ENCODE results near the gene SEMA3F.
"Not testable (repeated sequence)": the region's sequence is repeated elsewhere in the genome, so short reads cannot be mapped to it uniquely, and the experiment has no call there.

Gene SEMA3F

GRCh38 chr3:50212971-50213370 lies 57.8 kb downstream of the SEMA3F start:
- DNase-seq: no peak

- no peak for DNase-seq
Measured at GRCh38 chr3:50213373-50213772, 58.2 kb downstream of the SEMA3F start.

DNA sequence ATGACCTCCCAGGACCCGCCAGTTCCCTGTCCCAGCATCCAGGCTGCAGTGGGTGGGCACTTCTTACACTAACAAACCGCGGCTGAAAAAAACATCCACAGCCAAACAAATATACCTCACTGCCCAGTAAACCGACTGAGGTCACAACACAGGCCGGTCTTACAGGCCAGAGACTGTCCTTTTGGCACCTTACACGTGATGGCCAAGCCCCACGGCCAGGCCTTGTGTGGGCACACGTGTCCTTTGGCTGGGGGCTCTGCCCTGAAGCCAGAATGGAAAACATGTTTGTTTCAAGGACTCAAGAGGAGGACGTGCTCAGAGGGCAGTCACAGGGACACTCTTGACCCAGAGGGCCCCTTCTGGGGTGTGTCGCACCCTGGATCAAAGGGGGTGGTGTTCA lies 59.7 kb downstream of the SEMA3F start:
- DNase-seq: no peak

DNA sequence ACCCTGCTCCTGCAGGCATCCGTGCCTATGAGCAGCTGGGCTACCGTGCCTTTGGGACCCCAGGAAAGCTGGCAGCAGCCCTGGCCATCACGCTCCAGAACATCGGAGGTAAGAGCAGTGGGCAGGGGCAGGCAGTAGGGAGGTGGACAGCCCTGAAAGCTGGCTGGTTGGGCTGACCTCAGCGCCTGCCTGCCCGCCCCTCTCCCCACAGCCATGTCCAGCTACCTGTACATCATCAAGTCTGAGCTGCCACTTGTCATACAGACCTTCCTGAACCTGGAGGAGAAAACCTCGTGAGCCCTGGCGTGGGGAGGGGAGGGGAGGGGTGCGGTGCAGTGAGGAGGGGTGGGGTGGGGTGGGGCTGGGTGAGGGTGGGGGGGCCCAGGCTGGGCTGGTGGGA lies 60.4 kb downstream of the SEMA3F start:
- no peak for DNase-seq

- DNase-seq: no peak
Measured at GRCh38 chr3:50217681-50218080, 62.6 kb downstream of the SEMA3F start.

GRCh38 chr3:50218448-50218847 lies 63.3 kb downstream of the SEMA3F start:
- DNase-seq: no peak

DNA sequence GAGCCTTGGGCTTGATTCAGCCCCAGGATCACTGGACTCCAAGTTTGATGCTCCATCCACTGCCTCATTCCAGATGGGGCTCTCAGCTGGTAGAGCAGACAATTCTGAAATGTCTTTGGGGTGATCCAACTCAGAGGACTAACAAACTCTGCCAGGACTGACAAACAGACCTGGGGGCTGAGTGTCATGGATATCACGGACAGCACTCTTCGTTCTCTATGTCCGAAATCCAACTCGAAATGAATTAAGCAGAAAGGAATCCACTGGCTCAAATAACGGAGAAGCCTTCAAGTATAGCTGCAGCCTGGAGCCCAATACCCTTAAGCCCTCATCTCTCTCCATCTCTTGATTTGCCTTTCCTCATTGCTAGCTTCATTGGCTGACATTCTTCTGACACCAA lies 64.2 kb downstream of the SEMA3F start:
- DNase-seq: no peak

DNA sequence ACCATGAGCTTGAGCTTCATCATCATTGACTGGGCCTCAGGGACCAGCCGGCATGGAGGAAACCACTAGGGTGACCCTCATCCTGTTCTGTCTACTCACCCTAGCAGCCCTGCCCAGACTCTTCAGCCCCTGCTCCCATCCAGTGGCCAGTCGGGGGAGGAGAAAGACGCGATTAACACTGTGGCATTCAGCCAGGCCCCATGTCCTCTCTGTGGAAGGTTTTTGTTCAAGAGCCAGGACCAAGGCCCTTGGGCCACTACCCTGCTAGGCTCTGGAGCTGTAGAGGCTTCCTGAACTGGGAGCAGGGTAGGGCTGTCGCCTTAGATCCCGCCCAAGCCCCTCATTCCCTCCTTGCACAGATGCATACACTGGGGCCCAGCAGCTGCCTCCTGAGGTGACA lies 65.0 kb downstream of the SEMA3F start:
- DNase-seq: no peak

DNA sequence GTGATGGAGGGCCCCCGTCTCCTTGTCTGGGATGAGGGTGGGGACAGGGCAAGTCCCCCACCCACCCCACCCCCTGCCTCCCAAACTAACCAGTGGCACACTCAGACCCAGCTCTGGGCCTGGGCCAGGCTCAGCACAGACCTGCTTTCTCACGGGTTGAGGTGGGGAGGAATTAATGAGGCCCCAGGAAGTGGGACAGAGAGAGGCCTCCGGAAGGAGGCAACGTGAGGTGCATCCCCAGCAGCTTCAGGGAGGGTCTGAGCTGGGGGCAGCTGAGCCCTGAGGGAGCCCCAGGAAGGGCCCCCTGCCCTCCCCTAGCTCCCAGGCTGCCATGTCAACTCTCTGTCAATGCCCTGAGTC lies 65.9 kb downstream of the SEMA3F start:
- DNase-seq: no peak

DNA sequence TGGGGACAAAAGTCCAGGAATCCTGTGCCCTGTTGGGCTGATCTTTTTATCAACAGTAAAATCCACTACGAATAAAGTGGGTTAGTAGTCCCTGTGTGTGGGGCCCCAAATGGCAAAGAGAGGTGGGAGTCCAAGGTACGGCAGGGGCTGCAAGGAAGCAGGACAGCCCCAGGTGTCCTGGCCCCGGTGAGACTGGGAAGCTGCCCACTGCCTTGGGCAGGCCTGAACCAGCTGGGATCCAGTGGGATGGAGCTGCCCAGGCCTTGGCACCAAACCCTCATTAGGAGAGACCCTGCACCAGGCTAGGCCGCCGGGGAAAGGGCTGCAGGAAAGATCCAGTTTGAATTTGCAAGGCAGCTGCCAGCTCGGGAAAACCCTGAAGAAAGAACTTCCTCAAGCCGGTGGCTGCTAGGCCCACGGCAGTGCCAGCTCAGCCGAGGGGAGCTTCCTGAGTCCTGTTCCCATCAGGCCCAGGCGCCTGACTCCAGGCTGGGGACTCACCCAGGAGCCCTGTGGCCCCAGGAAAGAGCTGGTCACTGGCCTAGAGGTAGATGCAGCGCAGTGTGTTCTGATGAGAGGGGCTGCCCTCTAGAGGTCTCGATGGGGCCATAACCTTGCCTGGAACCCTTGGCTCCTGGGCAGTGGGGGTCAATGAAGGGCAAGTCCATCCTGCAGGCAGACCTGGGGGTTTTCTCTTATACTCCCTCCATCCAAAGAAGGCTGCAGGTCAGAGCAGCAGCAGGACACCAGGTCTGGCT lies 66.5 kb downstream of the SEMA3F start:
- no peak for DNase-seq

- DNase-seq: no peak
Measured at GRCh38 chr3:50222169-50222528, 67.0 kb downstream of the SEMA3F start.

DNA sequence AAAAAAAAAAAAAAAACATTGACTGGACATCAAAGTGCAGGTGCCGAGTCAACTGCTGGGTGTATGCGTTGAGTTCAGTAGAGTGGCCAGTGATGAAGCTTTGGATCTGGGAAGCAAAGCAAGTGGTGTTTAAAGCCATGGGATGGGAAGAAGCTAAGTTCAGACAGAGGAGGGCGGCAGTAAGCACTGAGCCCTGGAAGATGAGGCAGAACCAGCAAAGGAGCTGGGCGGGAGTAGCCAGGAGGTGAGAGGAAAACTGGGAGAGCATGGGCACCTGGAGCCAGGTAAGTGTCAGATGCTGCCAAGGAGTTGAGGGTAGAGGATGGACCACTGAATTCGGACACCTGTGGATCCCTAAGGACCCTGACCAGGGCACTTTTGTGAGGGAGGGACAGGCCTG lies 69.5 kb downstream of the SEMA3F start:
- no peak for DNase-seq

GRCh38 chr3:50226888-50227389 lies 71.8 kb downstream of the SEMA3F start:
- DNase-seq: no peak

GRCh38 chr3:50227390-50228183 lies 72.5 kb downstream of the SEMA3F start:
- DNase-seq: peak; percentile 90

- not testable (repeated sequence) for DNase-seq
Measured at GRCh38 chr3:50228184-50228763, 73.2 kb downstream of the SEMA3F start.

GRCh38 chr3:50229490-50229889 lies 74.4 kb downstream of the SEMA3F start:
- DNase-seq: no peak

DNA sequence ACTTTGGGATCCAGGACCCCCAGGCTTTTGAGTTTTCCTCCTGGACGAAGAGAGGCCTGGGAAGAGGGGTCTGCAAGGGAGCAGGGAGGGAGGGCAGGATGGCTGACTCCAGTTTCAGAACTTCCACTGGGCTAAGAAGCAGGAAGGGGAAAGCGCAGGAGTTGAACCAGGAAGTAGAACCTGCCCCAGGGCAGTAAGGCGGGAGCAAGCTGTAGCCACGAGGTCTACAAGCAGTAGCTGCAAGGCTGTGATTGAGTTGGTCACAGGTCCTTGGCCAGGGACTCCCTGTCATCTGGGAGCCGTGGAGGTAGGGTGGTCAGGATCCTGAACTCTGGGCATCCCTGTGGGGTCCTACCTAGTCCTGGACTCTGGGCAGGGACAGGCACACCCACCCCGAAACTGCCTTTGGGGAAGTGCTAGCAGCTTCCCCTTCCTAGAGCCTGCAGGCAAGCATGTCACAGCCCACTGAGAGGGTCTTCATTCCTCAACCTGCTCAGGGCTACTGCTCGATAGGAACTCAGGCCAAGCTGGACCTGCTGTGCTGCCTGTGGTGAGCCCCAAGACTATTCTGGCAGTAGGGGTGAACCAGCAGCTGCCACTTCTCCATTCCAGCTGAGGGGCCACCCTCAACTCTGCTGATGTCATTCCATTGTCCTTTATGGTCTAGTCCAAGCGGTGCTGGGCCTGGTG lies 75.1 kb downstream of the SEMA3F start:
- no peak for DNase-seq

GRCh38 chr3:50230794-50231125 lies 75.6 kb downstream of the SEMA3F start:
- no peak for DNase-seq

DNA sequence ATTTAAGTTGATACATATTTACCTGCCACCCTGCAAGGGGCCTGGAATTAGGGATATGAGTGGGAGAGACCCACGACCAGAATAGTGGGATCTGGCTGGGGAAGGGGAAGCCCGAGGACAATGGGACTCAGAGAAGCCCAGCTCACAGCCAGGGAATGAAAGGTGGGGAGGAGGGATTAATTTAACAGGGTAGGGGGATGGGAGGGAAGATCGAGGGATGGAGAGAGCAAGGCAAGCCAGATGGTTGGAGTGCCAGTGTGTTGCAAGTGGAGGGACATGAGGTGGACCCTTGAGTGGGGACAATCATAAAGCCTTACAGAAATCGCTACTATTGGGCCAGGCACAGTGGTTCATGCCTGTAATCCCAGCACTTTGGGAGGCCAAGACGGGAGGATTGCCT lies 76.5 kb downstream of the SEMA3F start:
- DNase-seq: no peak

GRCh38 chr3:50232303-50232702 lies 77.2 kb downstream of the SEMA3F start:
- DNase-seq: no peak

GRCh38 chr3:50233176-50233575 lies 78.1 kb downstream of the SEMA3F start:
- DNase-seq: no peak

- DNase-seq: peak; percentile 99
Measured at GRCh38 chr3:50235716-50236483, 80.8 kb downstream of the SEMA3F start, which contains the start of gene GNAI2. TSS of gene GNAI2 (plus strand) at chr3:50236204. CDS start at chr3:50236336, 132 bp downstream.

Measured in kidney glomerular epithelial cell (primary cell).